HEK293 (cell line): Measurements from ENCODE around the gene USP21.

Source experiments
- EGR2 ChIP-seq: fragments of 450-650 bp; formaldehyde crosslinking; IDR thresholded peaks from 2 replicates; pipeline ENCODE4 v1.5.1; 2016; ENCODE audit warnings: low read depth, missing biosample characterization, missing genetic modification characterization
- IKZF3 ChIP-seq: fragments of 450-650 bp; IDR thresholded peaks from 2 replicates; pipeline ENCODE4 v1.5.0; 2018; ENCODE audit warnings: missing biosample characterization, mild to moderate bottlenecking, missing genetic modification characterization, moderate library complexity
- KLF1 ChIP-seq: fragments of 450-650 bp; formaldehyde crosslinking; IDR thresholded peaks from 2 replicates; pipeline ENCODE4 v1.5.1; 2016; ENCODE audit warnings: missing biosample characterization, missing genetic modification characterization
- PRDM1 ChIP-seq: fragments of 450-650 bp; formaldehyde crosslinking; IDR thresholded peaks from 2 replicates; pipeline ENCODE4; 2016; ENCODE audit warnings: missing biosample characterization, missing genetic modification characterization
- REST ChIP-seq: fragments of 450-650 bp; formaldehyde crosslinking; IDR thresholded peaks from 2 replicates; pipeline ENCODE4 v1.5.1; 2016; ENCODE audit warnings: missing biosample characterization, missing genetic modification characterization
- SCRT2 ChIP-seq: fragments of 450-650 bp; formaldehyde crosslinking; IDR thresholded peaks from 2 replicates; pipeline ENCODE4 v1.5.1; 2016; ENCODE audit warnings: missing biosample characterization, missing genetic modification characterization
- ZBTB21 ChIP-seq: fragments of 450-650 bp; formaldehyde crosslinking; IDR thresholded peaks from 2 replicates; pipeline ENCODE4 v1.5.1; 2017; ENCODE audit warnings: missing biosample characterization, missing genetic modification characterization
- ZBTB48 ChIP-seq: fragments of 450-650 bp; formaldehyde crosslinking; IDR thresholded peaks from 2 replicates; pipeline ENCODE4 v1.5.1; 2016; ENCODE audit warnings: missing biosample characterization, missing genetic modification characterization
- ZFP41 ChIP-seq: fragments of 450-650 bp; formaldehyde crosslinking; IDR thresholded peaks from 2 replicates; pipeline ENCODE4 v1.5.1; 2016; ENCODE audit warnings: missing biosample characterization, missing genetic modification characterization, borderline replicate concordance
- ZNF112 ChIP-seq: fragments of 450-650 bp; formaldehyde crosslinking; IDR thresholded peaks from 2 replicates; pipeline ENCODE4 v1.5.0; 2017; ENCODE audit warnings: missing biosample characterization, missing genetic modification characterization
- ZNF121 ChIP-seq: fragments of 450-650 bp; formaldehyde crosslinking; IDR thresholded peaks from 2 replicates; pipeline ENCODE4 v1.5.1; 2016; ENCODE audit warnings: missing biosample characterization, missing genetic modification characterization
- ZNF138 ChIP-seq: fragments of 450-650 bp; formaldehyde crosslinking; IDR thresholded peaks from 2 replicates; pipeline ENCODE4 v1.5.1; 2016; ENCODE audit warnings: missing biosample characterization, missing genetic modification characterization, borderline replicate concordance
- ZNF19 ChIP-seq: fragments of 450-650 bp; formaldehyde crosslinking; IDR thresholded peaks from 2 replicates; pipeline ENCODE4; 2016; ENCODE audit warnings: missing biosample characterization, missing genetic modification characterization, low read depth
- ZNF23 ChIP-seq: fragments of 450-650 bp; formaldehyde crosslinking; IDR thresholded peaks from 2 replicates; pipeline ENCODE4 v1.5.1; 2016; ENCODE audit warnings: missing biosample characterization, missing genetic modification characterization, borderline replicate concordance
- ZNF280D ChIP-seq: fragments of 450-650 bp; formaldehyde crosslinking; IDR thresholded peaks from 2 replicates; pipeline ENCODE4 v1.5.1; 2016; ENCODE audit warnings: missing biosample characterization, missing genetic modification characterization
- ZNF292 ChIP-seq: fragments of 450-650 bp; formaldehyde crosslinking; IDR thresholded peaks from 2 replicates; pipeline ENCODE4 v1.5.1; 2016; ENCODE audit warnings: low read depth, missing biosample characterization, missing genetic modification characterization, borderline replicate concordance
- ZNF341 ChIP-seq: fragments of 450-650 bp; formaldehyde crosslinking; IDR thresholded peaks from 2 replicates; pipeline ENCODE4; 2016; ENCODE audit warnings: low read depth, missing biosample characterization, missing genetic modification characterization
- ZNF366 ChIP-seq: fragments of 450-650 bp; formaldehyde crosslinking; conservative IDR thresholded peaks from 2 replicates; pipeline ENCODE4 v1.5.1; 2016; ENCODE audit warnings: missing biosample characterization, missing genetic modification characterization
- ZNF404 ChIP-seq: fragments of 450-650 bp; formaldehyde crosslinking; IDR thresholded peaks from 2 replicates; pipeline ENCODE4 v1.5.1; 2017; ENCODE audit warnings: missing biosample characterization, missing genetic modification characterization
- ZNF416 ChIP-seq: fragments of 450-650 bp; formaldehyde crosslinking; IDR thresholded peaks from 2 replicates; pipeline ENCODE4 v1.5.1; 2016; ENCODE audit warnings: missing biosample characterization, missing genetic modification characterization
- ZNF426 ChIP-seq: fragments of 450-650 bp; formaldehyde crosslinking; IDR thresholded peaks from 2 replicates; pipeline ENCODE4 v1.5.1; 2017; ENCODE audit warnings: missing biosample characterization, missing genetic modification characterization, mild to moderate bottlenecking, inconsistent platforms, moderate library complexity
- ZNF610 ChIP-seq: fragments of 450-650 bp; formaldehyde crosslinking; IDR thresholded peaks from 2 replicates; pipeline ENCODE4 v1.5.1; 2016; ENCODE audit warnings: missing biosample characterization, missing genetic modification characterization, borderline replicate concordance
- ZNF626 ChIP-seq: fragments of 450-650 bp; sonication (Bioruptor Pico); formaldehyde crosslinking; IDR thresholded peaks from 2 replicates; pipeline ENCODE4 v1.5.1; 2018; ENCODE audit warnings: missing biosample characterization, missing genetic modification characterization, inconsistent platforms
- ZNF639 ChIP-seq: fragments of 450-650 bp; formaldehyde crosslinking; IDR thresholded peaks from 2 replicates; pipeline ENCODE4 v1.5.1; 2016; ENCODE audit warnings: missing biosample characterization, missing genetic modification characterization
- ZNF701 ChIP-seq: fragments of 450-650 bp; formaldehyde crosslinking; IDR thresholded peaks from 2 replicates; pipeline ENCODE4 v1.5.1; 2016; ENCODE audit warnings: missing biosample characterization, missing genetic modification characterization
- ZNF830 ChIP-seq: fragments of 450-650 bp; IDR thresholded peaks from 2 replicates; pipeline ENCODE4 v1.5.0; 2018; ENCODE audit warnings: missing biosample characterization, missing genetic modification characterization, low read depth, mild to moderate bottlenecking, moderate library complexity
- ZNF843 ChIP-seq: fragments of 450-650 bp; formaldehyde crosslinking; IDR thresholded peaks from 2 replicates; pipeline ENCODE4 v1.5.1; 2016; ENCODE audit warnings: missing biosample characterization, missing genetic modification characterization
- ZSCAN16 ChIP-seq: fragments of 450-650 bp; formaldehyde crosslinking; IDR thresholded peaks from 2 replicates; pipeline ENCODE4 v1.5.1; 2016; ENCODE audit warnings: missing biosample characterization, missing genetic modification characterization
- ZSCAN30 ChIP-seq: fragments of 450-650 bp; IDR thresholded peaks from 2 replicates; pipeline ENCODE4 v1.5.1; 2018; ENCODE audit warnings: missing biosample characterization, mild to moderate bottlenecking, missing genetic modification characterization, moderate library complexity
- TF ChIP-seq, protein P1 (sequence below): fragments of 450-650 bp; formaldehyde crosslinking; IDR thresholded peaks from 2 replicates; pipeline ENCODE4 v1.5.1; 2017; ENCODE audit warnings: missing biosample characterization, mild to moderate bottlenecking, missing genetic modification characterization, moderate library complexity

Gene USP21

GRCh38 chr1:161132410-161133219, 26.7 kb upstream of the USP21 start, which contains the start of gene DEDD (continued):
- TF ChIP-seq ZNF280D: no peak
- TF ChIP-seq, protein P1, sequence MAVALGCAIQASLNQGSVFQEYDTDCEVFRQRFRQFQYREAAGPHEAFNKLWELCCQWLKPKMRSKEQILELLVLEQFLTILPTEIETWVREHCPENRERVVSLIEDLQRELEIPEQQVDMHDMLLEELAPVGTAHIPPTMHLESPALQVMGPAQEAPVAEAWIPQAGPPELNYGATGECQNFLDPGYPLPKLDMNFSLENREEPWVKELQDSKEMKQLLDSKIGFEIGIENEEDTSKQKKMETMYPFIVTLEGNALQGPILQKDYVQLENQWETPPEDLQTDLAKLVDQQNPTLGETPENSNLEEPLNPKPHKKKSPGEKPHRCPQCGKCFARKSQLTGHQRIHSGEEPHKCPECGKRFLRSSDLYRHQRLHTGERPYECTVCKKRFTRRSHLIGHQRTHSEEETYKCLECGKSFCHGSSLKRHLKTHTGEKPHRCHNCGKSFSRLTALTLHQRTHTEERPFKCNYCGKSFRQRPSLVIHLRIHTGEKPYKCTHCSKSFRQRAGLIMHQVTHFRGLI (tag by site-specific recombination): no peak
- TF ChIP-seq KLF1: peak; percentile 93
- no peak for TF ChIP-seq ZNF639
- TF ChIP-seq ZBTB21 (tag by site-specific recombination): 0 out of 2 replicates have a peak, but pooled peaks have one; percentile 48
- peak; percentile 89 for TF ChIP-seq ZNF341 (tag by site-specific recombination)
- peak; percentile 94 for TF ChIP-seq IKZF3 (tag by site-specific recombination)
- no peak for TF ChIP-seq ZFP41 (tag by site-specific recombination)
- TF ChIP-seq ZNF404: no peak
- TF ChIP-seq ZNF610 (tag by site-specific recombination): 0 out of 2 replicates have a peak, but pooled peaks have one; percentile 48
- peak; percentile 27; the same call in 1 of the 2 replicates for TF ChIP-seq SCRT2 (tag by site-specific recombination)
- TF ChIP-seq ZNF366: peak; percentile 47; the same call in 1 of the 2 replicates
- TF ChIP-seq ZNF292 (tag by site-specific recombination): no peak
- TF ChIP-seq ZSCAN30: peak; percentile 99
- TF ChIP-seq EGR2 (tag by site-specific recombination): no peak
- TF ChIP-seq ZNF19 (tag by site-specific recombination): no peak
- no peak; the same call in 1 of the 2 replicates for TF ChIP-seq ZNF843
- TF ChIP-seq PRDM1 (tag by site-specific recombination): 0 out of 2 replicates have a peak, but pooled peaks have one; percentile 44
- TF ChIP-seq ZNF830 (tag by site-specific recombination): no peak
- TF ChIP-seq ZNF701 (tag by site-specific recombination): no peak
- TF ChIP-seq ZBTB48: peak; percentile 99
- 0 out of 2 replicates have a peak, but pooled peaks have one; percentile 21 for TF ChIP-seq REST (tag by site-specific recombination)
- no peak for TF ChIP-seq ZSCAN16 (tag by site-specific recombination)
- no peak for TF ChIP-seq ZNF112 (tag by site-specific recombination)
- TF ChIP-seq ZNF426 (tag by site-specific recombination): no peak
- no peak for TF ChIP-seq ZNF138 (tag by site-specific recombination)
- TF ChIP-seq ZNF23 (tag by site-specific recombination): no peak
- no peak; the same call in 1 of the 2 replicates for TF ChIP-seq ZNF626 (tag by site-specific recombination)
- no peak for TF ChIP-seq ZNF416 (tag by site-specific recombination)
- no peak for TF ChIP-seq ZNF121
